Activated gamma-delta T cell treated with anti-CD3 and anti-CD28 coated beads, Interleukin-2, amount 50 U/mL, for 16 hours (primary cell): ENCODE results near the gene CARTPT.

Source experiments
- DNase-seq: peaks from one replicate; pipeline ENCODE4 v3.0.0-alpha.2; 2020; ENCODE audit warnings: low read depth

CARTPT gene

DNA sequence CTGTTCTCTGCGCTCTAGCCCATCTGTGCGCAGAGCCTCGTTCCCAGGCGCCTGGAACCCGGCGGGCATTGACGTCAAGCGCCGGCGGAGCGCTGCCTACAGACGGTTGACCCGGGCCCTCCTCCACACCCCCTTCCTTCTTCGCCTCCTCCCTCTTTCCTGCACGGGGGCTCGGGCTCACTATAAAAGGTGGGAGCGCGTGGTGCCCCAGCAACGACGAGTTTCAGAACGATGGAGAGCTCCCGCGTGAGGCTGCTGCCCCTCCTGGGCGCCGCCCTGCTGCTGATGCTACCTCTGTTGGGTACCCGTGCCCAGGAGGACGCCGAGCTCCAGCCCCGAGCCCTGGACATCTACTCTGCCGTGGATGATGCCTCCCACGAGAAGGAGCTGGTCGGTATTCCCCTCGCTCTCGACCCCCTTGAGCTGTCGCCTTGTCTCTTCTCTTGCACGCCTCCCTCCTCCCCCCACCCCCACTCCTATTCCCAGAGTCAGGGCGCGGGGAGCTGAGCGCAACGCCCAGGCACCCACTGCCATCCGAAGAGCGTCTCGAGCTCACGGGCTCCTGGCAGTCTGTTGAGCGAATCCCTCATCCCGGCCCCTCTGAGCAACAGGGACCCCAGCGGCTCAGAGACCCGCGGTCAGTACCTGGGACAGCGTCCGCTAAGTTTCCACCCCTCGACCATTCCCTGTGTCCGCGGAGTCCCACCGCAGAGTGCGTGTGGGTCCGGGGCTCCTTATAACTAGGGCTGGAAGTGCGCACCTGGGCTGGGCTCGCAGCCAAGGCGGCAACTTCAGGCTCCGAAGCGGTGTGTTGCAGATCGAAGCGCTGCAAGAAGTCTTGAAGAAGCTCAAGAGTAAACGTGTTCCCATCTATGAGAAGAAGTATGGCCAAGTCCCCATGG is at the start of gene CARTPT:
TSS of gene CARTPT (plus strand) at position 213 of the 902 bp plus-strand sequence. CDS start at position 232, 19 bp downstream.
- no peak for DNase-seq

DNA sequence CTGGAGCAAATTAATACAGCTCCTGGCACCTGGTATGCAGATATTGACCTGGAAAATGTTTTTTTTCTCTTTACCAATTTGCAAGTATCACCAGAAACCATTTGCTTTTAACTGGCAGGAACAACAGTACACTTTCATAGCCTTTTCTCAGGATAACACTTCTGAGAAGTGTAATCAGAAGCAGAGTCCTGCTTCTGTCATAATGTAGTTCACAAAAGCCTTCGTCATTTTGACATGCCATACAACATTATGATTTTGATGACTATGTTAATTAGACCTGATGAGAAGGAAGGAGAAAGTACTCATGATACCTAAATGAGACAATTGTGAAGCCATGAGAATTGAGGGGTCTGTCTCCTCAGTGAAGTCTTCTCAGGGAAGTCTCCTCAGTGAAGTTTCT is 41.1 kb upstream of the CARTPT start:
- no peak for DNase-seq

DNA sequence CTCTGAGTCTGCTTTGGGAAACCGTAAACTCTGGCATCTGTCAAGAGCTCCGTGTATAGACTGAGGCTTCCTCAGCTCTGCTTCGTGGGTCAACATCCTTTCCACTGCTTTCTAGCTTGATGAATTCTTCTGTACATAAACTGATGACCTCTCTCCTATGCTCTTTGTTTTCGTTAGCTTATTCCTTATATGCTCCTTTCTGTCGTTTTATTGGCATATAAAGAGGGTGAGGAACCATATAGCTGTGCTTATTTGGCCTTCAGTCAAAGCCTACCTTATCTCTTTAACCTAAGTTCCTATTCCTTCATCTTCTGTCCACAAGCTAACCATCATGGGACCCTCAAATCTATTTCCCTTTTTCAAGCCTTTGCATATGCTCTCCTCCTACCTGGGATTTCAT is 39.4 kb upstream of the CARTPT start:
- DNase-seq: no peak

DNA sequence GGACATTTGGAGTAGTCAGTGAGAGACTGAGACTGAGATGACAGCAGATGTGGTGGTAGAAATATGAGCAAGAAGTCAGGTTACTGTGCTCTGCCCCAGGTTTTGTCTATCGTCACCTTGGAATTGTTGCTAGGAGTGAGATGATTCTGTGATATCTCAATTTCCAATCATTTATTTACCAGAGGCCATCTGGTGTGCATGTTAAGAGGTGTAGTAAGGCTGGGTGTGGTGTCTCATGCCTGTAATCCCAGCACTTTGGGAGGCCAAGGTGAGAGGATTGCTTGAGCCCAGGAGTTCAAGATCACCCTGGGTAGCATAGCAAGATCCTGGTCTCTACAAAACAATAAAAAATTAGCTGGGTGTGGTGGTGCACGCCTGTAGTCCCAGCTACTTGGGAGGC is 38.6 kb upstream of the CARTPT start:
- no peak for DNase-seq

DNA sequence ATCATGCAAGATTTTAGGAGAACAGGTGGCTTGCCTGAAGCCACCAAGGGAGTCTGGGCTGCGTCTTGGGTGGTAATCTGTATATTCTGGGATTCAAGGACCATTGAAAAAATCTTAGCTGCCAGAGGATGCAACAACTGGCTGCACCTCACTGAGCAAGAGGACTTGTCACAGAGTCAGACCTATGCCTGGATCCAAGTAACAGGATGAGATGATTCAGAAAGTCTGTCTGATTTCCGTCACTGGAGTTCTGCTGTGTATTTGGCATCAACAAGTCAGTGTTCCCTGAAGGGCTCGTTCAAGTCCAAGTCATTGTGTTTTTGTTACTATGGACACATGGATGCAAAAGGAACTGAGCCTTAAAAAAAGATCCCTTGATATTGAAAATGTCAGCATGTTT is 37.8 kb upstream of the CARTPT start:
- DNase-seq: no peak

DNA sequence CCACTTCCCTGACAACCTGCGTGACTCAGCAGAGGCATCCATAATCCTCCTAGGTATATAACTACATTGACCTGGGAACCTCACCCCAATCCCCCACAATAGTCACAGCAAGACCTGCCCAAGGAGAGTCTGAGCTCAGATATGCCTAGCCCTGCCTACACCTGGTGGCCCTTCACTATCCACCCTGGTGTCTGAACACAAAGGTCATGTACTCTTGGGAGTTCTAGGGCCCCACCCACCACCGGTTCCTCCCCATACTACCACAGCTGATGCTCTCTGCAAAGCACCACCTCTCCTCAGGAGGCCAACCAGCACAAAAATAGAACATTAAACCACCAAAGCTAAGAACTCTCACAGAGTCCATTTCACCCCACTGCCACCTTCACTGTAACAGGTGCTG is 34.8 kb upstream of the CARTPT start:
- no peak for DNase-seq

DNA sequence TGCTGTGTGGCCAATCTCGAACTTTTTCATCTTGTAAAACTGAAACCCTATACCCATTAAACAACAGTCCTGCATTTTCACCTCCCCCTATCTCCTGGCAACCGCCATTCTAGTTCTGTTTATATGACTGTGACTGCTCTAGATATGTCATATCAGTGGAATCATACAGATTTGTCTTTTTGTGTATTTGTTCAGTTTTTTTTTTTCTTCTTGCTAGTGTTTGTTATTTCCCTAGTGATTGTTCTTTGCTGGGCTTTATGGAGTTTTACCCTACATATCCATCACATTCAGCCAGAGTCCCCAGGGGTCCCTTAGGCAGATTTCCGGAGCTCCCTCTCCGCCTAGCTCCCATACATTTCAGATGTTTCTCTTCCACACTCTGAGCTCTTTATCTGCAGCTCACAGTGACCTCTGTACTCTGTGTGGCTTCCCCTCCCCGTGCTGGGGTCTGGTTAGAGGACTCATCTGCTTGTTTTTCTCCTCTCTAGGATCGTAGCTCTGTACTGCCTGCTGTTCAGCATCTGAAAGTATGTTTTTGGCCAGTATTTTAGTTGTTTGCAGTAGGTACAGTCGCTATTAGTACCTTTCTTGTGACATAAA is 25.1 kb upstream of the CARTPT start:
- no peak for DNase-seq

DNA sequence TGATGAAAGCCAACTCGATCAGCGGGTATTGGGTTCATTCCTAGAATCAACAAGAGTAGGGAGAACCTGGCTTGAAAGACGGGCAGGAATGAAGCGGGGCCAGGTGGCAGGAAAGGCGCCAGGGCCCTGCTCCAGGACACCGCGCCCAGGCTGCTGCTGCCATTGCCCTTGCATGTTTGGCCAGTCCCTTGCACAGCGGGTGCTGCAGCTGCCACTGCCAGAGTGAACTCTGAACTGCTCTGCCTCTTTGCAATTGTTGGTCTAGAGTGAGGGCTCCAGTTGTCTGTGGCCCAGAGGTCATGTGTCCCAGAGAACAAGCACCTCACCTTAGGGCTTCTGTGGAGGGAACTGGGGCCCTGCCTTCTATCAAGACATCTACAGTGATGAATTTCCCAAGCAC is 24.0 kb upstream of the CARTPT start:
- no peak for DNase-seq

DNA sequence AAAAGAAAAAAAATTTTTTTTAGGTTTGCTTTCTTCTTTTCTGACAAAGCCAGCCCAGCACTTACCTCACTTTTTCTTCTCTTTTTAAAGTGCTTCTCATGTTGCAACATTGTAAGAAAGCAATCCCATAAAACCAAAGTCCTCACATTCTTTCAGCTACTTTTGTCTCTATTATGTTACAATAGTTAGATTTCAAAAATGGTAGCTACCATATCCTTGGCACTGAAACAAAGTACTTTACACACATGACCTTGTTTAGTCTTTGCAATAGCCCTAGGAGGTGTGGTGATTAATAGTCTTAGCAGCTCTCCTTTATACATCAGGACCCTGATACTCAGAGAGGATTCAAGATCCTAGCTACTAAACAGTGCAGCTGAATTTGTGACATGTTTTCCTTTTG is 23.5 kb upstream of the CARTPT start:
- no peak for DNase-seq

DNA sequence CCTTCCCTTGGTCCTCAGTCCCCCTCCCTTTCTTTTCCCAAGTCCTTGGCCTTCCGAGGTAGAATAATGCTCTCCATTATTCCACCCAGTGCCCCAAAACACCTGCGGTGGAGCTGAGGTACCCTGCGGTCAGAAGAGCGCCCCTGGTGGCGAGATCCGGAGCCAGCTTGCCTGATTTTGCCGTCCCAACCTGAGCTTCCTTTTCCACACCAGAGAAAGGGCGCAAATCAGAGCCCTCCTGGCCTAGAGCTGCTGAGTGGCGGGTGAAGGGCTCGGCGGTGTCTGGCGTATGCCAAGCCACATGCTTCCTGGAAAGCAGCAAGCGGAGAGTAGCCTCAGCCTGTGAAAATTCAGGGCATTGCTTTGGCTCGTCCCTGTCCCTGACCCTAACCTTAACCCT is 21.1 kb upstream of the CARTPT start:
- no peak for DNase-seq

DNA sequence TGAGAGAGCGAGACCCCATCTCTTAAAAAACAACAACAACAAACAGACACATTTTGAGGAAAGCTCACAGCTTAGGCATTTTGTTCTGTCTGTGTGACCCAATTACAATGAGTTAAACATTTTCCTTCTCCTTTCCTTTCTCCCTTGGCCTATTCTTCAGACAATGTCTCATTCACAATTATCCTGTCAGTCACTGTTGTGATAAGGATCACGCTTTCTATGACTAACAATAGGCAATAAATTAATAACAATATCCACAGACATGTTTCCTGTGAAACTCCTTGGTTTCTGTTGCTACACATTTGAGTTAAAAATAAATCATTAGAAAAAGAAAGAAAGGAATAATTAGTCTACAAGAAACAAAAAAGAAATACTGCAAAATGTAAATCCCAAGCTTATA is 19.8 kb upstream of the CARTPT start:
- DNase-seq: no peak

DNA sequence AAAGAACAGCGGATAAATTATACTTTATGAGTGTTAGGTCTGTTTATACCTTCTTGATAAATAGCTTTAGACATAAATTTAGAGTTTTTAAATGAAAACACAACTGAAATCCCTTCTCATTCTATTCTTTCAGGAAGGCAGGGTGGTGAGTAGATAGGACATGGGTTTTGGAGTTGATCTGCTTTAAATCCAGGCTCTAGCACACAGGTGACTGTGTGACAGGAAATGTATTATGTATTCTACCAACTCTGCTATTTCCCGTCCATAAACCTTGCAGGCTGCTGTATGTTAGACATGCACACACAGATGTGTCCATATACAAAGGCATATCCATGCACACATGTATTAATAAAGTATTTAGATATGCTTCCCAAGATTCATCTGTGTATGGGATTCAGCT is 19.3 kb upstream of the CARTPT start:
- DNase-seq: no peak

DNA sequence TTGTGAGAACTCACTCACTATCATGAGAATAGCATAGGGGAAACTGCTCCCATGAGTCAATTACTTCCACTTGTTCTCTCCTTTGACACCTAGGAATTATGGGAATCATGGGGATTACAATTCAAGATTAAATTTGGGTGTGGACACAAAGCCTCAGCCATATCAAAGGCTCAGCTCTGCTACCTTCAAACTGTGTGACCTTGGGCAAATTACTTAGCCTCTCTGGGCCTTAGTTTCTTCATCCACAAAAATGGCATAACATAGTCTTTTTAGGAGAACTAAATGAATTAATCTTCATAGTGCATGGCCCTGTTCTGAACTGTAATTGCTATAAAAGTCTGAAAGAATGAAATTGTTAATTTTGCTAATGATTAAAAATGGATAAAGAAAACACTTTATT is 18.3 kb upstream of the CARTPT start:
- no peak for DNase-seq

DNA sequence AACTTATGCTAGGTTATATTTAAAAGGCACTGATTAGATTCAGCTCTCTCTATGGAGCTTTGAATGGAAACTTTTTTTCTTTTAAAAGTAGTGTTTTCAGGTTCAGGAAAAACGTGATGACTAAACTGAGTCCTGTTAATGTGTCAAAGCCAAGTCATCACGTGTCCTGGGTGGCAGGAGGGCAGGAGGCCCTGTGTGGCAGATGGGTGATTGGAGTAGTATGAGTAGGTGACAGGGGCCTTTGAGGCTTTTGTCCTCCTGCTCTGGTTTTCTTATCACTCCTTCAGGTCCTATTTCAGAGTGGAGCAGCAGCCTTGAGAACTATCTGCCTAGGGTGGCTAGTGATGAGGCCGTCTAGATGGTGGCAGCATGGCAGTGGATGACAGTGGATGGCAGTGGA is 17.7 kb upstream of the CARTPT start:
- no peak for DNase-seq

DNA sequence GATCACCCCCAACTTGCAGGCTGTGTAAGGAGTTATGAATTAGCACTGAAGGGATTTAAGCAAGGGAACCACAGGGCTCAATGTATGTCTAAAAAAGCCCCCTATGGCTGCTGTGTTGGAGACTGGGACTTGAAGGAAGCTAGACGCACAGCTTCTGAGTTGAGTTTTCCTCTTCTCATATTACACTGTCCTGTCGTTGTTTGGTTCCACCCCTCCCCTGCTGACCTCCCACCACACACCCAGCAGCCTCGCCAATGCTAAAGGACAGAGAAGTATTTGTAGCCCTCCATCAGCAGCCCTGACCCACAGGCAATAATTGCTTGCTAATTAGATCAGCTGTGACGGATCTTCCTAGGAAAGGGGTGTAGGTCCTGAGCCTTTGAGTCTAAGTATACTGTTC is 15.1 kb upstream of the CARTPT start:
- no peak for DNase-seq

DNA sequence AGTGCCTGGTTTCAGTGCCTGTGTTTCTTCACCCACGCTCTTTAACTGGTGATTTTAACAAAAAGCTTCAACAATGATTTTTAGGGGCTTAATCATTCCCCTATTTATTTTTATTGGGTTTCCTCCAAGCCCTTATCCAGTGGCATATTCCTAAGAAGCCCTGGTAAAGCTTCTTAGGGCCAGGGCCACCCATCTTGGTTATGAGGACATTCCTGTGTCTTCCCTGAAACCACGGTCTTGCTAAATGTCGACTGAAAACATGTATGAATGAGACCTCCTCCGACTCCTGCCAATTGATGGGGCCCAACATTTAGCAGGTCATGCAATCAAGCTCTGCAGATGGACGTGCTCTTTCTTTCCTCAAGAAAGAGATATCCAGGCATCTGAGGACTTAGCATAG is 13.7 kb upstream of the CARTPT start:
- DNase-seq: no peak

DNA sequence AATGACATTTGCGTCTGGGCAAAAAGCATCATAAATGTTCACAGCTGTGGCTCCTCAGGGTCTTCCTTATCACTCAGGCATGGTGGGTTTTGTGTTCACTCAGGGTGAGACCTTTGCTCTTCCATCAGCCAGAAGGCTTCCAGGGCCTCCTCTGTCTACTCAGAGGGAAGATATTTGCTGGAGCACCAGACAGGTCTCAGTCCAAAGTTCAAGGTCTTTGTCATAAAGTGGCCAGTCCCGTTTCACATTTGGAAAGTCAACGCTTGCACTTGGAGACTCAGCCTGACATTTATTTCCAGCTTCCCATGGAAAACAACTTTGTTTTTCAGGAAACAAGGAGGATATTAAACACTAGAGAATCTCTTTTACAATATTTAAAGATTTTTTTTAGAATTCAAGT is 12.2 kb upstream of the CARTPT start:
- DNase-seq: no peak

DNA sequence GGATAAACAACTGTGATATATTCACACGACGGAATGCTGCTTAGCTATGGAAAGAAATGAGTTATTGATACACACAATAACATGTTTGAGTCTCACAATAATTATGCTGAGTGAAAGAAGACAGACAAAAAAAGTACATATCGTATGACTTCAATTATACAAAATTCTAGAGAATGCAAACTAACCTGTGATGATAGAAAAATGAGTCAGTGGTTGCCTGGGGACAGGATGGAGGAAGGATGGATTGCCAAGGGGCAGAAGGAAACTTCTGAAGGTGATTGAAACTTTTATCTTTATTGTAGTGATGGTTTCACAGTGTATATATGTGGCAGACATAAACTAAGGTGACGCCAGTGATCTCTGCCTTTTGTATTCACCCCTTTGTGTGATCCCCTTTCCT is 7.5 kb upstream of the CARTPT start:
- DNase-seq: no peak

DNA sequence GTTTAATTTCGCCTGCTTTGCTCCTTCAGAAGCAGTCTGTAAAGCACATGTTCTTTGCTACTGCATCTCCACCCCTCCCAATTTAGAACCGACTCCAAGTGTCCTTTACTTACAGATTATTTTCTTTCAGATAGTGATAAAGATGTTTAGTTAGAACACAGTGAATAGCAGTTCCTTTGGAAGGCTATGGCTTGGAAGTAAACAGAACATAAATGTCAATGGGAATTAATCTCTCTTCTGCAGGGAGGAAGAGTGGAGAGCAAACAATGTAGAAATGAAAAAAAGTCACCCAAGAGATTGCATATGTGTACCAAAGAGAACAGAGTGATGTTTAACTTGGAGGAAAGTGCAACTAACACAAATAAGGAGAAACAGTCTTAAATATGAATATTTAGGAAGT is 4.2 kb upstream of the CARTPT start:
- no peak for DNase-seq

DNA sequence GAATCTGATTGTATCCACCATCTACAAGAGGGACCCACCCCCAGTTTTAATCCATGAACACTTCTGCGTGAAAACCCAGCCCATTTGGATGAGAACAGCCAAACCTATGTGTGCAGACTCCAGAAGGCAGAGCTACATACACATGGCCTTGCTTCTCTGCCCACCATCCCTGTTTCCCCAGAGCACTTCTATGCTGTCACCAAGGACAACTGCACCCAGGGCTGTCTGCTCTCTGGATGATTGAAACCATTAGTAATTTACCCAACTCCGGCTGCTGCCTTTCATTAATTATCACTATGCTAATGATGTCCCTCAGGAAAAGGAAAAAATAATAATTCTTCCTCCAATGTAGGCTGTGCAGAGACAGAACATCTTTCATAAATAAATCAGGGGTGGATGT is 8.9 kb downstream of the CARTPT start:
- DNase-seq: no peak

DNA sequence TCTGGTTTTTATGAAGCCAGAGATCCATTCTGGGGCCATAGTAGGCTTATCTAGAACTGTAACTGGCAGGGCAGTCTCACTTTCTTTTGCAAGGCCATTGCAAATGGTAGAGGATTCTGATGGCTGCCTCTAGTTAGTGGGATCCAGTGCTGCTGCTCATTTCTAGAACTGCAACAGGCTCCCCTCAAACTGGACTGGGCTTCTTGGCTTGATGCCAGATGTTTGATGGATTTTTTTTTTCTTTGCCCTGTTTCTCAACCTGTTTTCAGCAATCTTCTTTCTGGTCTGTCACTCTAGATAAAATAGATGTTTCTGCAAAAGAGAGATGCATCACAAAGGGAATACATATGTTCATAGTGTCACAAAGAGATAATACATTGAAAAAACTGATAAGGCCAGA is 11.9 kb downstream of the CARTPT start:
- DNase-seq: no peak

DNA sequence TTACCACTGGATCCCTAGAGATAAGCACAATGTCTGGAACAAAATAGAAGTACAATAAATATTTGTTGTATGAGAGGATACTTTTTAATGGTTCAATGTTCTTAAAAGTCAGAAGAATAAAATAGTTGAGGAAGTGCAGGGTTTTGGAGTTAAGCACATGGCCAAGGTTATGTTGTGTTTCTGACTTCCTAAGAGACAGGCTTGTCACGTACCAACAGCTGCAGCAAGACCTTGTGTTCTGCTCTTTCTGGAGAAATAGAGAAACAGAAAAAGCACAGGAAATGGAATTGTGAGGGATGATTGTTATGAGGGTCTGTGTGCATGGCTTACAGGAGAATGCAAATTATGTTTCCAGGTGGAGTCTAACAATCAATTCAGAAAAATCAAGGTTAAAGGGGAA is 12.9 kb downstream of the CARTPT start:
- no peak for DNase-seq

DNA sequence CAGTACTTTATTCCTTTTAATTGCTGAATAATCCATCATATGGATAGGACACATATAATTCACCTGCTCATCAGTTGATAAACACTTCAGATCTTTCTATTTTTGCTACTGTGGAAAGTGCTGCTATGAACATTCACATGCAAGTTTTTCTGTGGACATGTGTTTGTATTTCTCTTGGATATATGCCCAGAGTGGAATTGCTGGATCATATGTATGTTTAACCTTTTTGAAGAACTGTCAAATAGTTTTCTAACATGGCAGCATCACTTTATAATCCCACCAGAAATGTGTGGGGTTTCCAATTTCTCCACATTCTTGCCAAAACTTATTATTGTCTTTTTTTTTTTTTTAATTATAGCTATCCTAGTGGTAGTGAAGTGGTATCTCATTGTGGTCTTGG is 15.1 kb downstream of the CARTPT start:
- DNase-seq: no peak
